ENCODE measurements around the gene PUS1.

Gene PUS1

GRCh38 chr12:131910302-131911027 lies 18.6 kb upstream of the PUS1 start:
- no peaks in the 10 kb centered on the region for H3K36me3 ChIP-seq (replicated peaks; ENCODE audit: low read depth, low read length)
- H3K27ac ChIP-seq (ENCODE audit: low read length) = no peak overlapping the region
- no peak for TF ChIP-seq EZH2phosphoT487 (IDR thresholded peaks at IDR 0.05; ENCODE audit: low read depth)
- TF ChIP-seq, protein P1, sequence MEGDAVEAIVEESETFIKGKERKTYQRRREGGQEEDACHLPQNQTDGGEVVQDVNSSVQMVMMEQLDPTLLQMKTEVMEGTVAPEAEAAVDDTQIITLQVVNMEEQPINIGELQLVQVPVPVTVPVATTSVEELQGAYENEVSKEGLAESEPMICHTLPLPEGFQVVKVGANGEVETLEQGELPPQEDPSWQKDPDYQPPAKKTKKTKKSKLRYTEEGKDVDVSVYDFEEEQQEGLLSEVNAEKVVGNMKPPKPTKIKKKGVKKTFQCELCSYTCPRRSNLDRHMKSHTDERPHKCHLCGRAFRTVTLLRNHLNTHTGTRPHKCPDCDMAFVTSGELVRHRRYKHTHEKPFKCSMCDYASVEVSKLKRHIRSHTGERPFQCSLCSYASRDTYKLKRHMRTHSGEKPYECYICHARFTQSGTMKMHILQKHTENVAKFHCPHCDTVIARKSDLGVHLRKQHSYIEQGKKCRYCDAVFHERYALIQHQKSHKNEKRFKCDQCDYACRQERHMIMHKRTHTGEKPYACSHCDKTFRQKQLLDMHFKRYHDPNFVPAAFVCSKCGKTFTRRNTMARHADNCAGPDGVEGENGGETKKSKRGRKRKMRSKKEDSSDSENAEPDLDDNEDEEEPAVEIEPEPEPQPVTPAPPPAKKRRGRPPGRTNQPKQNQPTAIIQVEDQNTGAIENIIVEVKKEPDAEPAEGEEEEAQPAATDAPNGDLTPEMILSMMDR (IDR thresholded peaks at IDR 0.05; ENCODE audit: low read depth, low read length) = no peak

DNA sequence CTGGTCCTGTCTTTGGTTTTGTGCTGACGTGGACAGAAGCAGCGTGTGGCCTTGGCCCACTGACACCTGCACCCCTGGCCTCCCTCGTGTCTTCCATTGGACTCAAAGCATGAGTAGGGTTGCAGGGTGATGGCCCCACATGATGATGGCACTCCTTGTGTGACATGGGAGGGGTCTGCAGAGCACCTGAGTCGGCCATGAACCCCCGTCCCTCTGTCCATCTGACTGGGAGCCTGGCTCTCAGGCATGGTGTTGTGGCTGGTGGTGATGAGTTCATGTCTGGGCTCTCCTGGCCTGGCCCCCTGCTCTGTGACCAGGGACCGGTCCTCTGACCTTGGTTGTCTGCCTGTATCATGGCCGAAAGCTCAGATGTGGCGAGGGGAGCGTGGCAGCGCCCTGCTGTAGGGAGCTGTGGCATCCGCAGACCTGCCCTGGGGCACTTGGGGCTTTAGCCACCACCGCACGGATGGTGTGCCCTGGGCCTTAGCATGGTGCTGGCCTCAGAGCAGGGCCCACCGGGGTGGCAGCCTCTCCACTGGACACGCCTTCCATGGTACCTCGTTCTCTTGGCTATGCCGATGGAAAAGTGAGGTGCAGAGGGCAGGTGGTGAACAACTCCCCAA lies 17.9 kb upstream of the PUS1 start:
- no peaks in the 10 kb centered on the region for H3K36me3 ChIP-seq (replicated peaks; ENCODE audit: low read depth, low read length)
- H3K27me3 ChIP-seq (ENCODE audit: low read depth, low read length) = no peaks in the 10 kb centered on the region
- no peak overlapping the region for H3K4me2 ChIP-seq (ENCODE audit: low read length)
- TF ChIP-seq, protein P1 (IDR thresholded peaks at IDR 0.05; ENCODE audit: low read depth, low read length) = no peak
- no peak for TF ChIP-seq EZH2phosphoT487 (IDR thresholded peaks at IDR 0.05; ENCODE audit: low read depth)
- H3K4me1 ChIP-seq (ENCODE audit: low read length) = no peaks in the 10 kb centered on the region
- H3K9ac ChIP-seq (ENCODE audit: low read length) = no peak overlapping the region
- peaks cover 2% of the 10 kb centered on the region; the same call in 1 of the 2 replicates for H4K20me1 ChIP-seq (ENCODE audit: insufficient read depth, low read length)
- H3K79me2 ChIP-seq (ENCODE audit: low read length) = no peaks in the 10 kb centered on the region
- no peak overlapping the region for H2AFZ ChIP-seq (ENCODE audit: low read depth, low read length)
- H3K27ac ChIP-seq (ENCODE audit: low read length) = no peak overlapping the region
- no peaks in the 10 kb centered on the region for H3K9me3 ChIP-seq (ENCODE audit: insufficient read depth, low read length)
- no peak overlapping the region for H3K4me3 ChIP-seq (ENCODE audit: low read length)

More at GRCh38 chr12:131910302-131911027, 18.6 kb upstream of the PUS1 start:
- no peak overlapping the region for H3K9ac ChIP-seq (ENCODE audit: low read length)
- H3K9me3 ChIP-seq (ENCODE audit: insufficient read depth, low read length) = no peaks in the 10 kb centered on the region
- H4K20me1 ChIP-seq (ENCODE audit: insufficient read depth, low read length) = peaks cover 3% of the 10 kb centered on the region; the same call in 1 of the 2 replicates
- no peak overlapping the region for H3K4me3 ChIP-seq (ENCODE audit: low read length)
- H3K4me2 ChIP-seq (ENCODE audit: low read length) = no peak overlapping the region
- H3K79me2 ChIP-seq (ENCODE audit: low read length) = no peaks in the 10 kb centered on the region
- no peaks in the 10 kb centered on the region for H3K27me3 ChIP-seq (ENCODE audit: low read depth, low read length)
- H2AFZ ChIP-seq (ENCODE audit: low read depth, low read length) = no peak overlapping the region
- no peaks in the 10 kb centered on the region for H3K4me1 ChIP-seq (ENCODE audit: low read length)

DNA sequence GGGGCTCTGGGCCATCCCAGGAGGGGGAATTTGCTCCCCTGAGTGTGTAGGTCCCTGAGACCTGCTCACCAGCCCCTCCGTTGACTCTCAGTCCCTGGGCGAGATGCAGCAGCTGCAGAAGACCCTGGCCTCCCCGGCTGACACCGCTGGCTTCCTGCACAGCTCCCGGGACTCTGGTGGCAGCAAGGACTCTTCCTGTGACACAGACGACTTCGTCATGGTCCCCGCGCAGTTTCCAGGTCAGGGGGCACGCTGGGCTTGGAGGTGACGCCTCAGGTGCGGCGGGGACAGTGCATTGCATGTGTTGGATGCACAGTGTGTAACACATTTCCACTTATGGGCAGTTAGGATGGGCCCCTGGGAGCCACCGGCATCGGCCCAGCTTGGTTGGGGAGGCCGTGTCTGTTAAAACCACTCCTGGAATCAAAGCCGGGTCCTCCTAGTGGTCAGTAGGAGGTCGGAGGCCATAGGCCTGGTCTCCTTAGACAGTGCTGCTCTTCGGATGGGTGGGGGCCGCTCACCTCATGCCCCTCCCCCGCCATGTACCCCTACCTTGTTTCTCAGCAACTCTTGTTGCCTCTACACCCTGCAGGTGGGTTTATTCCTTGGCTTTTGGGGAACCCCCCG lies 17.1 kb upstream of the PUS1 start:
- H3K27me3 ChIP-seq (ENCODE audit: low read depth, low read length) = no peaks in the 10 kb centered on the region
- H3K79me2 ChIP-seq (ENCODE audit: low read length) = no peaks in the 10 kb centered on the region
- H3K4me1 ChIP-seq (ENCODE audit: low read length) = no peaks in the 10 kb centered on the region
- TF ChIP-seq, protein P1 (IDR thresholded peaks at IDR 0.05; ENCODE audit: low read depth, low read length) = no peak
- TF ChIP-seq EZH2phosphoT487 (IDR thresholded peaks at IDR 0.05; ENCODE audit: low read depth) = no peak
- no peak overlapping the region for H3K4me3 ChIP-seq (ENCODE audit: low read length)
- H3K36me3 ChIP-seq (replicated peaks; ENCODE audit: low read depth, low read length) = no peaks in the 10 kb centered on the region
- H3K27ac ChIP-seq (ENCODE audit: low read length) = no peak overlapping the region
- H2AFZ ChIP-seq (ENCODE audit: low read depth, low read length) = no peak overlapping the region
- H3K4me2 ChIP-seq (ENCODE audit: low read length) = no peak overlapping the region
- H3K9me3 ChIP-seq (ENCODE audit: insufficient read depth, low read length) = no peaks in the 10 kb centered on the region
- no peak overlapping the region for H3K9ac ChIP-seq (ENCODE audit: low read length)
- H4K20me1 ChIP-seq (ENCODE audit: insufficient read depth, low read length) = peaks cover 2% of the 10 kb centered on the region; the same call in 1 of the 2 replicates
